BE2C (cell line): ENCODE measurements around the gene RIMBP2.
A peak's percentile ranks its signal among the peaks of the same experiment; 100 is the strongest.
"Not testable (repeated sequence)": the region's sequence is repeated elsewhere in the genome, so short reads cannot be mapped to it uniquely, and the experiment has no call there.

Source experiments
- DNase-seq: peaks from one replicate; pipeline ENCODE4 v3.0.0-alpha.2; 2020
- H3K27me3 ChIP-seq: fragments of 250-450 bp; sonication (Bioruptor Pico); 2 replicates; pipeline ENCODE4 v1.5.1; 2020; ENCODE audit warnings: mild to moderate bottlenecking
- H3K36me3 ChIP-seq: fragments of 250-450 bp; sonication (Bioruptor Pico); 2 replicates; pipeline ENCODE4 v1.5.1; 2020; ENCODE audit warnings: mild to moderate bottlenecking
- H3K4me1 ChIP-seq: fragments of 250-450 bp; sonication (Bioruptor Pico); 2 replicates; pipeline ENCODE4 v1.5.1; 2020
- H3K4me3 ChIP-seq: 2 replicates; pipeline ENCODE4 v1.5.1; 2011; ENCODE audit warnings: low read depth, low read length
- H3K9me3 ChIP-seq: fragments of 250-450 bp; sonication (Bioruptor Pico); 2 replicates; pipeline ENCODE4 v1.5.1; 2020
- CTCF ChIP-seq: IDR thresholded peaks from 2 replicates; pipeline ENCODE4 v1.5.1; 2012; ENCODE audit warnings: mild to moderate bottlenecking, low read depth, low read length

The RIMBP2 gene

GRCh38 chr12:130591736-130592135 is 124.4 kb downstream of the RIMBP2 start:
- Histone ChIP-seq H3K4me3 (no peak overlapping the region), H3K9me3 (no peaks in the 10 kb centered on the region), H3K4me1 (peaks cover 48% of the 10 kb centered on the region), H3K27me3 (no peaks in the 10 kb centered on the region), H3K36me3 (peaks cover 3% of the 10 kb centered on the region)
- peak; percentile 85 for DNase-seq
- no peak for TF ChIP-seq CTCF

- peaks cover 48% of the 10 kb centered on the region for H3K4me1 ChIP-seq
- no peak for TF ChIP-seq CTCF
- no peaks in the 10 kb centered on the region for H3K27me3 ChIP-seq
- no peak for DNase-seq
- no peak overlapping the region for H3K4me3 ChIP-seq
- no peaks in the 10 kb centered on the region for H3K9me3 ChIP-seq
- H3K36me3 ChIP-seq = peaks cover 3% of the 10 kb centered on the region
Observed at GRCh38 chr12:130590685-130591084, 125.4 kb downstream of the RIMBP2 start.

- no peaks in the 10 kb centered on the region for H3K27me3 ChIP-seq
- TF ChIP-seq CTCF = no peak
- no peak overlapping the region for H3K4me3 ChIP-seq
- H3K4me1 ChIP-seq = peaks cover 48% of the 10 kb centered on the region
- H3K9me3 ChIP-seq = no peaks in the 10 kb centered on the region
- DNase-seq = no peak
- H3K36me3 ChIP-seq = peaks cover 3% of the 10 kb centered on the region
Observed at GRCh38 chr12:130589540-130590317, 126.4 kb downstream of the RIMBP2 start.

GRCh38 chr12:130588696-130589539 is 127.2 kb downstream of the RIMBP2 start:
- H3K36me3 ChIP-seq = peaks cover 2% of the 10 kb centered on the region
- peaks cover 48% of the 10 kb centered on the region for H3K4me1 ChIP-seq
- TF ChIP-seq CTCF = no peak
- H3K27me3 ChIP-seq = no peaks in the 10 kb centered on the region
- no peak for DNase-seq
- 0 out of 2 replicates have a peak overlapping the region, but pooled peaks have one; percentile 5 for H3K4me3 ChIP-seq
- H3K9me3 ChIP-seq = no peaks in the 10 kb centered on the region

- H3K4me3 ChIP-seq = no peak overlapping the region
- DNase-seq = no peak
- peaks cover under 1% of the 10 kb centered on the region for H3K36me3 ChIP-seq
- H3K9me3 ChIP-seq = no peaks in the 10 kb centered on the region
- TF ChIP-seq CTCF = no peak
- H3K4me1 ChIP-seq = peaks cover 45% of the 10 kb centered on the region
- H3K27me3 ChIP-seq = no peaks in the 10 kb centered on the region
Observed at GRCh38 chr12:130587966-130588365, 128.1 kb downstream of the RIMBP2 start.

- not testable (repeated sequence) for H3K4me3 ChIP-seq, DNase-seq, H3K9me3 ChIP-seq, H3K27me3 ChIP-seq, H3K36me3 ChIP-seq
- H3K4me1 ChIP-seq = peaks cover 13% of the 10 kb centered on the region
Observed at GRCh38 chr12:130584475-130584874, 131.6 kb downstream of the RIMBP2 start.
